Heart right ventricle (tissue), 16 donors: ENCODE data around the gene MAP7D1. TPM values are rescaled to one million over a fixed set of nuclear protein-coding genes. Genes with fewer than 3 reads are reported as not detected.
A peak's percentile ranks its signal among the peaks of the same experiment; 100 is the strongest.

Source experiments
- ATAC-seq, 8 donors: fragments of 200-7000 bp; cut with Tn5 transposase; one replicate each; pipeline ENCODE4 v1.9.1; 2020; ENCODE audit warnings: mild to moderate bottlenecking in 8 of 8, moderate library complexity in 8 of 8, moderate number of reproducible peaks in 1 of 8
- DNase-seq, 2 donors: peaks; one replicate each; pipeline ENCODE4 v3.0.0-alpha.2; 2020
- H3K27ac ChIP-seq, 10 donors: fragments of 200-600 bp; sonication (generic) in 2 of 10; one replicate each; pipeline versions ENCODE4 v1.5.0 to v1.8.0; 2020 to 2022; ENCODE audit warnings: mild to moderate bottlenecking in 3 of 10
- H3K27me3 ChIP-seq, 7 donors: fragments of 200-600 bp; one replicate each; pipeline ENCODE4 v1.8.0; 2021 to 2022; ENCODE audit warnings: mild to moderate bottlenecking in 2 of 7
- H3K36me3 ChIP-seq, 9 donors: fragments of 200-600 bp; sonication (generic) in 1 of 9; one replicate each; pipeline versions ENCODE4 v1.5.0 to v1.8.0; 2020 to 2022; ENCODE audit warnings: mild to moderate bottlenecking in 2 of 9
- H3K4me1 ChIP-seq, 9 donors: fragments of 200-600 bp; sonication (generic) in 1 of 9; one replicate each; pipeline versions ENCODE4 v1.5.0 to v1.8.0; 2020 to 2022; ENCODE audit warnings: mild to moderate bottlenecking in 4 of 9
- H3K4me3 ChIP-seq, 10 donors: fragments of 200-600 bp; sonication (generic) in 2 of 10; one replicate each; pipeline versions ENCODE4 v1.5.0 to v1.8.0; 2020 to 2022; ENCODE audit warnings: mild to moderate bottlenecking in 7 of 10, moderate library complexity in 2 of 10
- H3K9me3 ChIP-seq, 11 donors: fragments of 200-600 bp in 10 of 11; sonication (generic) in 2 of 11; one replicate each; pipeline versions ENCODE4 v1.5.0 to v1.8.0; 2013 to 2022; ENCODE audit warnings: mild to moderate bottlenecking in 2 of 11, control low read depth in 1 of 11, moderate library complexity in 1 of 11
- WGBS, 2 donors: extraction: QIAGEN DNeasy Blood & Tissue Kit; methylation state at CpG; one replicate each; pipeline ENCODE4 v1.1.7; 2013; ENCODE audit warnings: inconsistent platforms in 1 of 2; 5-methylcytosine and 5-hydroxymethylcytosine counted together
- intact Hi-C, 10 donors: fragments of 100-400 bp; cut with DNase I; formaldehyde crosslinking; loops; one replicate each; pipeline versions ENCODE4 v1.11.1 to v1.14.2; 2022
- polyA plus RNA-seq, 2 donors: library from polyadenylated mRNA; stranded (reverse); fragments of 200-250 nt; gene quantifications; one replicate each; pipeline ENCODE4 v1.2.3, GENCODE V29; 2013
- total RNA-seq, 10 donors: library from RNA; stranded (reverse); fragmentation: NEBNext Ultra II Directional in 3 of 10; extraction: Animal tissue kit (Norgen Biotek cat#: 25700) in 3 of 10; gene quantifications; one replicate each; pipeline versions ENCODE4 v1.2.1 to v1.2.4, GENCODE V29; 2021 to 2023
- TF ChIP-seq, protein P1 (sequence below), 9 donors: fragments of 200-600 bp; sonication (generic) in 2 of 9; IDR thresholded peaks; one replicate each; pipeline versions ENCODE4 v1.5.0 to v1.8.0; 2021 to 2022; ENCODE audit warnings: antibody characterized with exemption in 9 of 9, mild to moderate bottlenecking in 5 of 9, moderate library complexity in 1 of 9
- donor health status: Arrhythmogenic right ventricular cardiomyopathy.
- donor health status: ischemic (EF 13 %, LVEDD 7.1; RV severe dilation, severe dysfunction).
- donor health status: healthy with polysubstance abuse.
- donor health status: DM: no; HTN: yes; CAD: no.
- donor health status: DM: no; HTN: no; CAD: no.
- donor health status: ischemic (EF 25% LVEDD 6.9; RV normal size, moderate dysfunction).
- donor health status: ischemic (EF 25% LVEDD 5.7; RV mildly dilated, moderate dysfunction).
- donor health status: healthy.
- donor health status: DM: yes; HTN: yes; CAD: no.
- donor health status: Ischemic cardiomyopathy.
- donor health status: ischemic (EF 35%, LVEDD 5.7; RV mildly dilated, moderate dysfunction).
- donor health status: nonischemic (EF 11% LVEDD 7.7; RV severe dilation, severe dysfunction).
- donor health status: DM: yes; HTN: yes; CAD: no.
- donor health status: PGD.
- donor health status: ischemic (EF 29% LVEDD 5.4; RV normal size, mild dysfunction).
- donor health status: nonischemic (EF 23%, LVEDD 6.1; RV moderate dilation, normal function).

MAP7D1 gene
- total and polyA plus RNA-seq, 12 donors: 176 to 364 (median 320) TPM

DNA sequence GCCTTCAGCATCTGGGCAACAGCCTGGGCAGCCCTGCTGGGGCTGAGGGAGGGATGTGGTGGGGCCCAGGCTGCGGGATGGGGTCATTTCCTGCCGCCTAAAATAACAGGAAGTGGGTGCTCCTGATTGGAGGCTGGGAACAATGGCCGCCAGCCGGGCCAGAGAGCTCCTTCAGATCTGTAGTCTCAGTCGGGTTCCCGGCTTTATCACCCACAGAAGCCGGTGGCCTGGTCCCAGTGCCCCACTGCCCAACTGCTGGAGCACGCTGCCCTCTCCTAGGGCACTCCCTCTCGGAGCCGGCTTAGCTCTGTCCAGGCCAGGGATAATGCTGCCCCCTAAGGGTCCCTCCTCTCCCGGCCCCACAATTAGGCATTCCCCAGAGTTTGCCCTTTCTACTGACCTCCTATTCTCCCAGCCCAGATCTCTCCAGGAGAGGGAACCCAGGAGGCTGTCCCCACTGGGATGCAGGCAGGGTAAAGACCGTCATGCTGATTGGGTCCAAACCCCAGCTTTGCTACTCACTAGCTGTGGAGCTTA is 5.1 kb downstream of the MAP7D1 start:
- Histone ChIP-seq H3K4me3 (peak overlapping the region; percentile 5 to 58 (median 50)), H3K27ac (peak overlapping the region; percentile 83 to 100 (median 98)), H3K4me1 (peaks cover 31 to 87% (median 80%) of the 10 kb centered on the region in 9 donors), H3K9me3 (no peaks in the 10 kb centered on the region), H3K36me3 (peaks cover 0 to 36% (median 0%) of the 10 kb centered on the region in 9 donors), H3K27me3 (no peaks in the 10 kb centered on the region)
- intact Hi-C loops: loop anchor here in 1 of 10 donors (5.0 kb wide), 1 partner anchor 61 kb away; the partner anchor contains the start of gene THRAP3
- TF ChIP-seq, protein P1, sequence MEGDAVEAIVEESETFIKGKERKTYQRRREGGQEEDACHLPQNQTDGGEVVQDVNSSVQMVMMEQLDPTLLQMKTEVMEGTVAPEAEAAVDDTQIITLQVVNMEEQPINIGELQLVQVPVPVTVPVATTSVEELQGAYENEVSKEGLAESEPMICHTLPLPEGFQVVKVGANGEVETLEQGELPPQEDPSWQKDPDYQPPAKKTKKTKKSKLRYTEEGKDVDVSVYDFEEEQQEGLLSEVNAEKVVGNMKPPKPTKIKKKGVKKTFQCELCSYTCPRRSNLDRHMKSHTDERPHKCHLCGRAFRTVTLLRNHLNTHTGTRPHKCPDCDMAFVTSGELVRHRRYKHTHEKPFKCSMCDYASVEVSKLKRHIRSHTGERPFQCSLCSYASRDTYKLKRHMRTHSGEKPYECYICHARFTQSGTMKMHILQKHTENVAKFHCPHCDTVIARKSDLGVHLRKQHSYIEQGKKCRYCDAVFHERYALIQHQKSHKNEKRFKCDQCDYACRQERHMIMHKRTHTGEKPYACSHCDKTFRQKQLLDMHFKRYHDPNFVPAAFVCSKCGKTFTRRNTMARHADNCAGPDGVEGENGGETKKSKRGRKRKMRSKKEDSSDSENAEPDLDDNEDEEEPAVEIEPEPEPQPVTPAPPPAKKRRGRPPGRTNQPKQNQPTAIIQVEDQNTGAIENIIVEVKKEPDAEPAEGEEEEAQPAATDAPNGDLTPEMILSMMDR (IDR thresholded peaks at IDR 0.05): peak in 6 of 9 donors; percentile 31 to 60 (median 46)
- ATAC-seq (peak; percentile 25 to 71 (median 57)), DNase-seq (peak; percentile 72 to 82)
- 0 to 3% methylated on average over 12 of the region's 12 CpGs for WGBS, 2 donors

DNA sequence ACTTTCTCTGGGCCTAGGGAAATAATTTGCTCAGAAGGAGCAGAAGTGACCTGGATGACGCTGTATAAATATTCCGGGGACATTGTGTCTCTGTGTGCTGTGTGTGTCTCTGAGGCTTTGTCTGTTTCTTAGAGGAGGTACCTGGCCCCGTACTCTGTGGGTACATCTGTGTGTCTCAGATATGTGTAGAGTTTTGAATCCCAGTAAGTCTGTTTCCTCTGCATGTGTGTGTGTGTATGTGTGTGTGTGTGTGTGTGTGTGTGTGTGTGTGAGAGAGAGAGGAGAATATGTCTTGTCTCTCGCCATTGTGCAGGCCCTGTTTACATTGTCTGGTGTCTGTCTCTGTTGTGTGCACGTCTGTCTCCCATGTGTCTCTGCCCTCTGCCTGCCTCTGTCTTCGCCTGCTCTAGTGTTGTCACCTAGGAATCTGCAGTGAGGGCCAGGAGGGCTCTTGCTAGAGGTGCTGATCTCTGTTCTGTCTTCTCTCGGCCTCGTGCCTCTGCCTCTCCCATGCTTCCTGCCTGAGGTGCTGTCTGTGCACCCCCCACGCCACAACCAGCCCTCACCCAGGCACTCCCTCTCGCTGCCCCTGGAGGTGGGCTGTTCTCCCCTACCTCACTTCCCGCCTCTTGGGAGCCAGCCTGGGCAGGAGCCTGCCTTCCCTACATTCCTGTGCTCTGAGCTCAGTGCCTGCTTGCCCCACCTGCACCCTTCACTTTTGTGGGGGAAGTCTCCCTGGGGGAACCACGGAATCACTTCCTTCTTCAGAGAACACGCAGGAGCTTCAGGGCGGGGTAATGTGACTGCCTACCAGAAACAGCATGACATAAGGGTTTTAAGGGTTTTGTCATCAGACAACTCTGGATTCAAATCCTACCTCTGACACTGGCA is 5.9 kb downstream of the MAP7D1 start:
- DNase-seq (no peak), ATAC-seq (peak; percentile 10 to 43 (median 26))
- Histone ChIP-seq H3K4me3 (peak overlapping the region in 9 of 10 donors; percentile 36 to 58 (median 52)), H3K27ac (peak overlapping the region; percentile 83 to 100 (median 98)), H3K4me1 (peaks cover 31 to 96% (median 89%) of the 10 kb centered on the region in 9 donors), H3K27me3 (no peaks in the 10 kb centered on the region), H3K9me3 (no peaks in the 10 kb centered on the region), H3K36me3 (peaks cover 0 to 36% (median 0%) of the 10 kb centered on the region in 9 donors)
- TF ChIP-seq, protein P1 (IDR thresholded peaks at IDR 0.05): no peak
- 12 to 15% methylated on average over 14 of the region's 14 CpGs for WGBS, 2 donors
- intact Hi-C loops: loop anchor here in 1 of 10 donors (5.0 kb wide), 1 partner anchor 60 kb away; the partner anchor contains the start of gene THRAP3

DNA sequence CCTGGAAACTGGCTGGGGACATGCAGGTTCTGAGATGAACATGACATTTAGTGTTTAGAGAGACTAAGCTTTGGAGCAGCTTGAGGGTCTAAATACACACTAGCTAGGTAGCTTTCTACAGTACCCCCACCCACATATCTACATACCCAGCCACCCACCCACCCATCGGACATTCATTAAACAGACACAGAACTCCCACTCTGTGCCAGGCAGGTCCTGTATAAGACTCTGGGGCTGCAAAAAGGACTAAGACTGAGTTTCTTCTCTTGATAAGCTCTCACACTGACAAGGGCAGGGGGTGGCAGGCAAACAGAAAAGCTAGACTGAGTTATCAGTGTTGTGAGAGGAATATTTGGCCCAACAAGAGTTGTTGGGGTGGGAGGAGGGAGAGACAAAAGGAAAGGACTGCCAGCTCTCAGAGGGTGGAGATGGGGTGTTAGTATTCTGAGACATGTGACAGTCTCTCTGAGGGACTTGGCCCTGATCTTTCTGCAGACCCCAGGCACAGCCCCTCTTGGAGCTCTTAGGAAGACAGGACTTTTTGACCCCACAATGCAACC is 6.8 kb downstream of the MAP7D1 start:
- ATAC-seq: peak in 5 of 8 donors; percentile 6 to 55 (median 12)
- intact Hi-C loops: loop anchor here in 1 of 10 donors (5.0 kb wide), 1 partner anchor 60 kb away; the partner anchor contains the start of gene THRAP3
- no peak for DNase-seq
- peak overlapping the region; percentile 83 to 100 (median 98) for H3K27ac ChIP-seq
- H3K4me1 ChIP-seq: peaks cover 29 to 100% (median 94%) of the 10 kb centered on the region in 9 donors
- TF ChIP-seq, protein P1 (IDR thresholded peaks at IDR 0.05): no peak
- no peak overlapping the region for H3K4me3 ChIP-seq
- peaks cover 0 to 44% (median 0%) of the 10 kb centered on the region in 9 donors for H3K36me3 ChIP-seq
- no peaks in the 10 kb centered on the region for H3K9me3 ChIP-seq
- 42 to 43% methylated on average over 1 of the region's 1 CpG for WGBS, 2 donors
- no peaks in the 10 kb centered on the region for H3K27me3 ChIP-seq

DNA sequence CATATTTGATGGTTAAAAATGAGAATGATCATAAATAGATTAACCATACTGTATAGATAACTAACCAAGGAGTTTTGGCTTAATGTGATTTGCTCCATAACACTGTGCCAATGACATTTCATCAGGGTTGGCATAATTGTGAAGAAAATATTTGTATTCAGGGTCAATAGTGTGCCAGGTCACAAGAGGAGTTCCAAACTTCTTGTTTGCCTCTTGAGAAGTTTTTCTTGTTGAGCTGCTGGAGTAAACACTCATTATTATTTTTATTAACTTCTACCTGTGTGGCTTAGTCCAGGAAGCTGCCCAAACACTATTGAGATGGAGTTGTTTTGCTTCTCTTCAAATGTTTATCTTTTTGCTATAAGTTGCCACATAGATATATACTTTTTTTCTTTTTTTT is 7.5 kb downstream of the MAP7D1 start:
- H3K4me1 ChIP-seq: peaks cover 26 to 100% (median 94%) of the 10 kb centered on the region in 9 donors
- peak overlapping the region in 9 of 10 donors; percentile 18 to 100 (median 99) for H3K27ac ChIP-seq
- ATAC-seq: no peak

More for the DNA sequence above, 7.5 kb downstream of the MAP7D1 start:
- intact Hi-C loops: loop anchor here in 1 of 10 donors (5.0 kb wide), 1 partner anchor 59 kb away; the partner anchor contains the start of gene THRAP3
- Histone ChIP-seq H3K4me3 (no peak overlapping the region), H3K27me3 (no peaks in the 10 kb centered on the region), H3K9me3 (no peaks in the 10 kb centered on the region), H3K36me3 (peaks cover 0 to 48% (median 0%) of the 10 kb centered on the region in 9 donors)
- TF ChIP-seq, protein P1 (IDR thresholded peaks at IDR 0.05): no peak
- DNase-seq: no peak
